ENCODE results near the gene TP53TG3F. TPM values are rescaled to one million over a fixed set of nuclear protein-coding genes. Genes with fewer than 3 reads are reported as not detected.
"Not testable (repeated sequence)": the region's sequence is repeated elsewhere in the genome, so short reads cannot be mapped to it uniquely, and the experiment has no call there.

TP53TG3F gene
- total RNA-seq, 1 experiment from 2014 or later = not detected

DNA sequence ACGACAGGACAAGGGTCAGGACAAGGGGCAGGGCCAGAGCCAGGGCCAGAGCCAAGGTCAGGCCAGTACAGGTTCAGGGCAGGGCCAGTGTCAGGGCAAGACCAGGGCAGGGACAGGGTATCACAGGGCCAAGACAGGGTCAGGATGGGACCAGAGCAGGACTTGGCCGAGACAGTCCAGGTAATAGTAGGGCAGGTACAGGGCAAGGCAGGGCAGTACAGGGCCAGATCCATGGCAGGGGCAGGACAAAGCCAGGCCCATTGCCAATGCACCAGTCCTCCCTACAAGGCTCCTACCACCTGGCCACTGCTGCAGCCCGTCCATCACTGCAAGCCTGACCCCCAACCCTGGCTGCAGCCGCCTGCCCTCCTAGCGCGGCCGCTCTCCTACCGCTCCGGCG, 50.5 kb downstream of the TP53TG3F start:
- H3K79me2 ChIP-seq (ENCODE audit: insufficient read depth, low read length); H4K5ac ChIP-seq (ENCODE audit: insufficient read length, low read depth, low read length); H3K4me1 ChIP-seq (ENCODE audit: insufficient read depth, low read length); H3K27me3 ChIP-seq (ENCODE audit: insufficient read depth, low read length); H2BK120ac ChIP-seq (ENCODE audit: low read depth, low read length, poor library complexity, severe bottlenecking); H4K91ac ChIP-seq (ENCODE audit: insufficient read length, low read depth, low read length); H3K4me3 Mint-ChIP-seq; H3T11ph ChIP-seq (ENCODE audit: low read length); H3K56ac ChIP-seq (ENCODE audit: insufficient read length, low read depth, low read length); H2BK15ac ChIP-seq (ENCODE audit: low read depth, low read length); H2BK12ac ChIP-seq (ENCODE audit: insufficient read length, low read depth, low read length); H3K4ac ChIP-seq (ENCODE audit: low read depth, low read length); H3K36me3 Mint-ChIP-seq (ENCODE audit: insufficient read depth in 1 of 3, low read depth in 3 of 3); H3K4me1 Mint-ChIP-seq; H3K23ac ChIP-seq (ENCODE audit: insufficient read length, low read depth, low read length); H2AK5ac ChIP-seq (ENCODE audit: insufficient read length, low read length); H3K79me1 ChIP-seq (ENCODE audit: insufficient read depth, low read depth, low read length, poor library complexity, severe bottlenecking); H3K27ac ChIP-seq (ENCODE audit: insufficient read length, low read depth, low read length); H4K20me1 ChIP-seq (ENCODE audit: control insufficient read depth, insufficient read depth, insufficient read length); H3K18ac ChIP-seq (ENCODE audit: insufficient read length, low read depth, low read length); H3K27me3 Mint-ChIP-seq (ENCODE audit: low read depth); H2AFZ ChIP-seq (ENCODE audit: low read length); H3K9me3 ChIP-seq (ENCODE audit: control insufficient read depth, low read depth, low read length); DNase-seq; H3K9ac ChIP-seq (ENCODE audit: extremely low read depth, insufficient read length, low read length); H3K4me2 ChIP-seq (ENCODE audit: insufficient read depth, insufficient read length, low read length); H2BK5ac ChIP-seq (ENCODE audit: insufficient read length, low read length); H3K9me3 Mint-ChIP-seq; H3K23me2 ChIP-seq (ENCODE audit: insufficient read length, low read depth, low read length, poor library complexity, severe bottlenecking); H2BK20ac ChIP-seq (ENCODE audit: low read depth, low read length, poor library complexity, severe bottlenecking); H3K27ac Mint-ChIP-seq; H3K14ac ChIP-seq (ENCODE audit: insufficient read depth, low read length); H4K8ac ChIP-seq (replicated peaks; ENCODE audit: insufficient read length, low read depth, low read length): not testable (repeated sequence)
- WGBS (ENCODE audit: extremely low coverage, insufficient read length, low lambda C conversion rate) = no CpG with 5 or more reads among the region's 10 CpGs

Other genes with a start within 250 kb of the TP53TG3F start
- not detected in 2 replicates for gene TP53TG3E, start 155.3 kb upstream of the TP53TG3F start, total RNA-seq (2021)
- not detected in 2 replicates for gene TP53TG3B, start 98.8 kb upstream of the TP53TG3F start, total RNA-seq (2021)